UCSD-AML1 (cell line): ENCODE results near the gene ATAD3A.
A peak's percentile ranks its signal among the peaks of the same experiment; 100 is the strongest.
"Not testable (repeated sequence)": the region's sequence is repeated elsewhere in the genome, so short reads cannot be mapped to it uniquely, and the experiment has no call there.

Experiments used
- DNase-seq: peaks from one replicate; lab custom pipeline; 2025; ENCODE audit not compliant: unreplicated experiment; lab: John Stamatoyannopoulos, UW

ATAD3A gene

GRCh38 chr1:1489231-1489630 is 22.7 kb upstream of the ATAD3A start:
- no peak for DNase-seq

- DNase-seq, result no peak
Measured at GRCh38 chr1:1489861-1490260, 22.1 kb upstream of the ATAD3A start.

GRCh38 chr1:1490633-1491230 is 21.2 kb upstream of the ATAD3A start:
- DNase-seq, result no peak

- DNase-seq, result no peak
Measured at GRCh38 chr1:1491601-1492000, 20.4 kb upstream of the ATAD3A start.

- not testable (repeated sequence) for DNase-seq
Measured at GRCh38 chr1:1494311-1494710, 17.7 kb upstream of the ATAD3A start.

GRCh38 chr1:1495461-1495975 is 16.4 kb upstream of the ATAD3A start:
- DNase-seq, result not testable (repeated sequence)

GRCh38 chr1:1504777-1505365 is 7.1 kb upstream of the ATAD3A start:
- DNase-seq, result peak; percentile 72

- DNase-seq, result peak; percentile 66
Measured at GRCh38 chr1:1505366-1505798, 6.6 kb upstream of the ATAD3A start.

- DNase-seq, result not testable (repeated sequence)
Measured at GRCh38 chr1:1505801-1506200, 6.2 kb upstream of the ATAD3A start.

GRCh38 chr1:1507305-1507704 is 4.7 kb upstream of the ATAD3A start:
- no peak for DNase-seq

GRCh38 chr1:1508775-1509464 is 3.0 kb upstream of the ATAD3A start:
- DNase-seq, result not testable (repeated sequence)

GRCh38 chr1:1509465-1509850 is 2.5 kb upstream of the ATAD3A start:
- not testable (repeated sequence) for DNase-seq

GRCh38 chr1:1510912-1511532 is 940 bp upstream of the ATAD3A start:
- no peak for DNase-seq

GRCh38 chr1:1512425-1512824 is 463 bp downstream of the ATAD3A start:
- DNase-seq, result not testable (repeated sequence)

GRCh38 chr1:1513675-1514074 is 1.7 kb downstream of the ATAD3A start:
- not testable (repeated sequence) for DNase-seq

GRCh38 chr1:1514376-1514775 is 2.4 kb downstream of the ATAD3A start:
- DNase-seq, result not testable (repeated sequence)

- not testable (repeated sequence) for DNase-seq
Measured at GRCh38 chr1:1516923-1517322, 5.0 kb downstream of the ATAD3A start.

- no peak for DNase-seq
Measured at GRCh38 chr1:1517973-1518620, 6.1 kb downstream of the ATAD3A start.

- not testable (repeated sequence) for DNase-seq
Measured at GRCh38 chr1:1518621-1519007, 6.7 kb downstream of the ATAD3A start.

GRCh38 chr1:1519805-1520505 is 8.0 kb downstream of the ATAD3A start:
- DNase-seq, result not testable (repeated sequence)

GRCh38 chr1:1521331-1521730 is 9.4 kb downstream of the ATAD3A start:
- no peak for DNase-seq
